Aorta (tissue), 5 donors: Measurements from ENCODE around the gene FGF16. TPM values are rescaled to one million over a fixed set of nuclear protein-coding genes. Genes with fewer than 3 reads are reported as not detected.
"Not testable (repeated sequence)": the region's sequence is repeated elsewhere in the genome, so short reads cannot be mapped to it uniquely, and the experiment has no call there.

ENCODE experiments used
- ATAC-seq: fragments of 200-7000 bp; cut with Tn5 transposase; one replicate; pipeline ENCODE4 v1.9.1; 2022; ENCODE audit warnings: moderate library complexity; ENCODE audit not compliant: low FRiP score
- DNase-seq, 2 donors: peaks; one replicate each; pipeline ENCODE4 v3.0.0-alpha.2; 2020
- H3K27ac ChIP-seq, 2 donors: one replicate each; pipeline ENCODE4 v1.5.1; 2013; ENCODE audit warnings: low read length in 2 of 2, mild to moderate bottlenecking in 2 of 2, moderate library complexity in 2 of 2, control low read depth in 1 of 2, inconsistent platforms in 1 of 2, low read depth in 1 of 2
- H3K27me3 ChIP-seq, 2 donors: one replicate each; pipeline ENCODE4 v1.6.1; 2013; ENCODE audit warnings: control low read depth in 1 of 2, low read length in 1 of 2, mild to moderate bottlenecking in 1 of 2, moderate library complexity in 1 of 2; ENCODE audit not compliant: insufficient read depth in 2 of 2, control insufficient read depth in 1 of 2
- H3K36me3 ChIP-seq, 2 donors: one replicate each; pipeline ENCODE4 v1.6.1; 2013; ENCODE audit warnings: control low read depth in 1 of 2, low read length in 1 of 2, mild to moderate bottlenecking in 1 of 2; ENCODE audit not compliant: insufficient read depth in 2 of 2, control insufficient read depth in 1 of 2
- H3K4me1 ChIP-seq, 2 donors: one replicate each; pipeline ENCODE4 v1.6.1; 2013; ENCODE audit warnings: low read length in 2 of 2, control low read depth in 1 of 2, mild to moderate bottlenecking in 1 of 2, moderate library complexity in 1 of 2; ENCODE audit not compliant: insufficient read depth in 2 of 2, control insufficient read depth in 1 of 2
- H3K4me3 ChIP-seq, 2 donors: one replicate each; pipeline ENCODE4 v1.5.1; 2013; ENCODE audit warnings: low read length in 2 of 2, control low read depth in 1 of 2, mild to moderate bottlenecking in 1 of 2
- H3K9me3 ChIP-seq: one replicate; pipeline ENCODE4 v1.6.1; 2013; ENCODE audit warnings: mild to moderate bottlenecking, low read length; ENCODE audit not compliant: control insufficient read depth
- WGBS, 2 donors: extraction: QIAGEN DNeasy Blood & Tissue Kit; methylation state at CpG; one replicate each; pipeline ENCODE4 v1.1.7; 2013; 5-methylcytosine and 5-hydroxymethylcytosine counted together
- intact Hi-C, 2 donors: fragments of 100-400 bp; cut with DNase I; formaldehyde crosslinking; loops; one replicate each; pipeline versions ENCODE4 v1.14.2 to v1.15.0; 2022
- long read RNA-seq, 2 donors: library from polyadenylated mRNA; unstranded; transcript quantifications; one replicate each; pipeline ENCODE4 v2.0.0, GENCODE V29; 2020 to 2021
- polyA plus RNA-seq, 2 donors: library from polyadenylated mRNA; stranded (reverse); fragments of 200-250 nt; gene quantifications; one replicate each; pipeline ENCODE4 v1.2.3, GENCODE V29; 2013
- total RNA-seq, 2 donors: library from RNA; stranded (reverse); fragmentation: NEBNext Ultra II Directional; extraction: Animal tissue kit (Norgen Biotek cat#: 25700); gene quantifications; one replicate each; pipeline ENCODE4 v1.2.1, GENCODE V29; 2021
- donor health status: healthy with polysubstance abuse.
- donor health status: Bipolar disorder and iron deficiency.
- donor health status: DM: no; HTN: no; CAD: no.
- donor health status: DM: no; HTN: no; CAD: no.
- donor health status: DM: yes; HTN: yes; CAD: no.

FGF16 gene
- total RNA-seq = 1 to 10 TPM in 1 of 2 donors, not detected in 1; 4.6 TPM
- polyA plus RNA-seq = not detected
- long read RNA-seq, donor 1, partial matches to known transcripts = 0 of 2 reads
- long read RNA-seq, donor 1, other reads (novel, unspliced or antisense) = 1 of 2 reads
- long read RNA-seq, donor 2, partial matches to known transcripts = 0 of 2 reads
- long read RNA-seq, donor 2, other reads (novel, unspliced or antisense) = 1 of 2 reads

DNA sequence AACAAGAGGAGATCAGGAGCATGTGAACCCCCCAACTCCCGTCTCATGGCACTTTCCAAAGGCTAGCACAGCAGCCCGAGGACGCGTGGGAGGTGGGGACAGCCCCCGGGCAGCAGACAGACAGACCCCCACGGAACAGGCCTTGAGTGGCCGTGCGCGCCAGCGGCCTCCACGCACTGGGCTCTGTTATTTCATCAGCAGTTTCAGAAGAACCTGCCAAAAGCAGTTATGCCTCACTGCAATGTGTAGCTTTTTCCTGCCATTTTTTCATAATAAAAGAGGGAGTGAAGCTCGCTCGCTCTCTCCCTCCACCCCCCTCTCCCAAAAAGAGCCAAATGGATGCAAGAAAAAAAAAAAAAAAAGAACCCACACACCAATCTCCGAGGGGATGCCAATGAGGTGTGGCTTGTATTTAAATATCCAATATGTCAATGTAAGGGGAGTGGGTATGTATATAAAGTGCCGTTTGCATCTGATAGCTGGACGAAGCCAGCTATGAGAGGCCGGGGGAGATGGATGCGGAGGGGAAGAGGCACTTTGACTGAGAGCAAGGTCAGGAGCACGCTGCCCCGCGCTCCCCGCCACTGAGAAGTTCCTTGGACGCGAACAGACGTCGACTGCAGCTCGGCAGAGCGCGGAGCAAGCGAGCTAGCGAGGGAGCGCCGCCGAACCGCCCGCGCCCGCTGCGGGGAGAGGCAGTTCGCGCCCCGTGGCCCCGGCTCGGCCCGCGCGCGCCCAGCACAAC is at the start of gene FGF16:
FGF16 (plus strand) TSS at position 482 of the 745 bp plus-strand sequence. CDS start 286 bp downstream, outside the sequence.
- H3K27me3 ChIP-seq = no peaks in the 10 kb centered on the region
- H3K9me3 ChIP-seq = no peaks in the 10 kb centered on the region
- H3K4me1 ChIP-seq = no peaks in the 10 kb centered on the region
- 2 to 28% methylated on average over 46 to 48 of the region's 48 CpGs for WGBS, 2 donors
- peak within 1 kb of the TSS; percentile 2 to 13 for H3K4me3 ChIP-seq
- intact Hi-C loops = no loop called here
- no peaks in the 10 kb centered on the region for H3K36me3 ChIP-seq
- H3K27ac ChIP-seq = no peak within 1 kb of the TSS
- DNase-seq = peak; percentile 51 to 72
- no peak for ATAC-seq

DNA sequence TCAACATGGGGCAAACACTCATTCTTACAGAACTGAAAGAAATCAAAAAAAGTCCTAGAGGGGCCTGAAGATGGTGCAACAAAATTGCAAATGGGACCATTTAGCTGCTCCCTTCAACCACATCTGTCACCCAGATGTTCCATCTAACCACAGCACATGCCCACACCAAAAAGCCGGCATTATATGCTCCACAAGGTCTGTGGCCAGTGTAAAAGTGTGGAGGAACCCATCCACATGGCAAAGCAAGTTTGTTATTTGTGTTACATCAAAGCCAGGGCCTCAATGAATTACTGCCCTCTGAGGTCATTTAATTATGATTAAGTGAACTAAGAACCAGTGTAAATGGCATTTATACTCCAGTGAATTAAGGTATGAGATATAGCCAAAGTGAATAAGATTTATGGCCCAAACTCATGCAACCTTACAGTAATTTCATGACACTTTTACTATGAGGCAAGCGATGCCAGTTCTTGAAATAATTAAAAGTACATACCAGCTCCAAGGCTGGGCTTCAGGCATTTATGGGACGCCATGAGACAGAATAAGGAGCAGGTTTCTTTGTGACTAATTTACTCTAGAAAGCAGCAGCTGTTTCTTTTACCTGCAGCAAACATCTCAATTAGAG is 48.7 kb upstream of the FGF16 start:
- Histone ChIP-seq H3K4me3 (no peak overlapping the region), H3K27me3 (no peaks in the 10 kb centered on the region), H3K27ac (no peak overlapping the region), H3K9me3 (no peaks in the 10 kb centered on the region), H3K36me3 (no peaks in the 10 kb centered on the region), H3K4me1 (no peaks in the 10 kb centered on the region)
- DNase-seq = no peak
- intact Hi-C loops = no loop called here
- no peak for ATAC-seq
- WGBS, 2 donors = 52 to 91% methylated on average over 3 of the region's 3 CpGs

DNA sequence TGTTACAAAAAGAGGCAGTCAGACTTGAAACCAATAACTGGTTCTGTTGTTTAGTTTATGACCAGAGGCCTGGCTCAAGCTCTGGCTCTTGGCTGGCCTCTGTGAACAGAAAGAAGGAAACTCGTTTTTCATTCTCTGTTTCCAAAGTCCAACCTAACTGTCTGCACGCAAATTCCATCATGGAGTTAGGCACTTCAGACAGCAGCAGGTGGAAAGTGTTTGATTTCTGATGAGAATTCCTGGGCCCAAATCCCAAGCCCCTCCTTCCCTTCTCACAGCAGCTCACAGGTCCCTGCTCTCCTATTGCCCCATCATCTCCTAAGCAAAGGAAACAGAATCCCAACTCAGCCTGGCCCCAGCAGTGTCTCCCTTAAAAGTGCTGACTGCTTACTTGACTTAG is 42.8 kb upstream of the FGF16 start:
- DNase-seq = no peak
- peak overlapping the region in 1 of 2 donors; percentile 18 for H3K27ac ChIP-seq
- ATAC-seq = no peak
- 7 to 8% methylated on average over 2 of the region's 2 CpGs for WGBS, 2 donors
- intact Hi-C loops = no loop called here
- no peaks in the 10 kb centered on the region for H3K9me3 ChIP-seq
- no peak overlapping the region for H3K4me3 ChIP-seq
- no peaks in the 10 kb centered on the region for H3K4me1 ChIP-seq
- H3K27me3 ChIP-seq = no peaks in the 10 kb centered on the region
- H3K36me3 ChIP-seq = no peaks in the 10 kb centered on the region

DNA sequence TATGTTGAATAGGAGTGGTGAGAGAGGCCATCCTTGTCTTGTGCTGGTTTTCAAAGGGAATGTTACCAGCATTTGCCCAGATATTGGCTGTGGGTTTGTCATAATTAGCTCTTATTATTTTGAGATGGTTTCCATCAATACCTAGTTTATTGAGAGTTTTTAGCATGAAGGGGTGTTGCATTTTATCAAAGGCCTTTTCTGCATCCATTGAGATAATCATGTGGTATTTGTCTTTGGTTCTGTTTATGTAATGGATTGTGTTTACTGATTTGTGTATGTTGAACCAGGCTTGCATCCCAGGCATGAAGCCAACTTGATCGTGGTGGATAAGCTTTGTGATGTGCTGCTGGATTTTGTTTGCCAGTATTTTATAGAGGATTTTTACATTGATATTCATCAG is 39.4 kb upstream of the FGF16 start:
- H3K4me1 ChIP-seq, DNase-seq, H3K4me3 ChIP-seq, intact Hi-C loops, H3K36me3 ChIP-seq, H3K27me3 ChIP-seq, H3K27ac ChIP-seq, H3K9me3 ChIP-seq, ATAC-seq: not testable (repeated sequence)
- 56 to 65% methylated on average over 1 of the region's 1 CpG for WGBS, 2 donors

DNA sequence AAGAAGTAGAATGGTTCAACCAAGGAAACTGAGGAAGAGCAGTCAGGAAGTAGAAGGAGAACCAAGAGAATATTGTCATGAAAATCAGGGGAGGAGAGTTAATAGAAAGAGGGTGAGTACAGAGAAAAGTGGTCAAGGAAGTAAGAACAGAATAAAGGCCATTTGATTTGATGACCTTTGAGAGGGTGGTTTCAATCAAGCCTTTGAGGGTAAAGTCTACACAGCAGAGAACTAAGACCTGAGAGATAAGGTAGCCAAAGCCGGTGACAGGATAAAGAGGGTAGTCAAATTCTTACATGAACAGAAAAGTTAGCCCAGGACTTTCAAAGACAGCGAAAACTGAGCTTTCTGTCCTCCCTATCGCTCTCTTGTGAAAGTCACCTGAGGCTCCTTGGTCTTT is 34.6 kb upstream of the FGF16 start:
- Histone ChIP-seq H3K36me3 (no peaks in the 10 kb centered on the region), H3K27ac (no peak overlapping the region), H3K4me3 (no peak overlapping the region), H3K9me3 (no peaks in the 10 kb centered on the region), H3K27me3 (no peaks in the 10 kb centered on the region), H3K4me1 (no peaks in the 10 kb centered on the region)
- 80 to 97% methylated on average over 3 of the region's 3 CpGs for WGBS, 2 donors
- ATAC-seq = no peak
- intact Hi-C loops = no loop called here
- DNase-seq = no peak

DNA sequence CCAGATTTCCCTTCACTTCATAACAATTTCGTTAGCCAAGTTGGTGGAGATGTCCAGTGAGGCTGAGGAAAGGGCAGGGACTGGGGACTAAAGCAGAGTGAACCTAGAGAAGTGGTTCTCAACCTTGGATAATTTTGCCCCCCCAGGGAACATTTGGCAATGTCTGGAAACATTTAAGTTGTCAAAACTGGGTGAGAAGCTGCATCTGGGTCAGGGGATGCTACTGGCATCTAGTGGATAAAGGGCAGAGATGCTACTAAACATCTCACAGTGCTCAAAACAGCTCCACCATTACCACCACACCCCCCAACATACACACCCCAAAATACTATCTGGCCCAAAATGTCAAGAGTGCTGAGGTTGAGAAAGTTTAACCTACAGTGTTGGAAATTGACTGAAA is 32.0 kb upstream of the FGF16 start:
- 6% methylated on average over 1 of the region's 1 CpG for WGBS, 2 donors
- no peak for DNase-seq
- H3K9me3 ChIP-seq = no peaks in the 10 kb centered on the region
- H3K27ac ChIP-seq = peak overlapping the region; percentile 12 to 57
- H3K36me3 ChIP-seq = no peaks in the 10 kb centered on the region
- intact Hi-C loops = no loop called here
- H3K4me3 ChIP-seq = no peak overlapping the region
- ATAC-seq = no peak
- no peaks in the 10 kb centered on the region for H3K27me3 ChIP-seq
- H3K4me1 ChIP-seq = no peaks in the 10 kb centered on the region

DNA sequence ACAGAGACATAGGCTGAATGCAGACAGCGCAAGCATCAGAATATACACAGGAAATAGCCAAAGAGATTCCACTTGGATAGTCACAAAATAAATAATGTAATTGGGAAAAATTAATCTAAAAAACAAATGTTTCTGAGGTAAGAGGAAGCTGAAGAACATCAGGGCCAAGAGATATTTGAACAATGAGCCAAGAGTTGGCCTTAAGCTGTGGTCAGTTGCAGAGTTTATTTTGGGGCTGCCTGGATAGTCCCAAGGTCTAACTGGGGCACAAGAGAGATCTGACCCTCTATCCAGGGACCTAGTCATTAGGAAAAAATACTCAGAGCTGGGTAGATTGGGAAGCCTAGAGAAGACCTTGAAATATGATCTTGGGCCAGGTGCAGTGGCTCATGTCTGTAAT is 31.3 kb upstream of the FGF16 start:
- no peaks in the 10 kb centered on the region for H3K4me1 ChIP-seq
- intact Hi-C loops = no loop called here
- H3K27ac ChIP-seq = peak overlapping the region in 1 of 2 donors; percentile 36
- ATAC-seq (no peak), DNase-seq (no peak)
- H3K27me3 ChIP-seq = no peaks in the 10 kb centered on the region
- no peak overlapping the region for H3K4me3 ChIP-seq
- H3K9me3 ChIP-seq = no peaks in the 10 kb centered on the region
- H3K36me3 ChIP-seq = no peaks in the 10 kb centered on the region
- 69 to 83% methylated on average over 1 of the region's 1 CpG for WGBS, 2 donors

DNA sequence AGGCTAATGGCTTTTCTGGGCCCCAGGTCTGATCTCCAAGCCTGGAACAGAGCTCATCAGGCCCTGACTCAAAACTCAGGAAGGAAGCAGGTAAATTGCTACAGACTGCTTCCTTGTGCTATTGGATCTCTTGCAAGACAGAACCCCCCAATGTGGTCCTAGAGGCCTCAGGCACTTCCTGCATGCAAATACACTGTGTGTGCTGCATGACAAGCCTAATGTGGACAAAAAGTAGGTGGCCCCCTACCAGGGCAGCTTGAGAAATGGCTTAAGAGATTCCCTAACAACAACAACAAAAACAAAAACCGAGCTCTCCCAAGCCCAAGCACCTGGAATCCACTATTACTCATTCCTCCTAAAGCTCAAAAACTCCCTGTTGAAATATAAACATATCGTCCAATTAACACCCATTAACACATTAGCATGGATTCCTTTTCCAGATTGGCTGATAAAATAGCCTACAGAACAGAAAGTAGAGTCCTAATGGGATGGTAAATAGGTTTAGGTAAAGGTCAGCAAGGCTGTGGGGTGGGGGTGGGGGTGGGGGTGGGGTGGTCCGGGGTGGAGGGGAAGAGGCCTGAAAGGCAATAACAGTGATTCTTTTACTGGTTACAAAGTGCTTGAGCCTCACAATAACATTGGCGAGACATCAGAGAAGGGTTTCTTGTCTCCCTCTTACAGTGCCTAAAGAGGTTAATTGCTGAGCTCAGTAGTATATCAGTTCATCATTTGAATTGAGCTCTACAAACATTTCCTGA is 24.1 kb upstream of the FGF16 start:
- ATAC-seq (no peak), DNase-seq (no peak)
- H3K4me1 ChIP-seq = peaks cover 0 to 2% of the 10 kb centered on the region in 2 donors
- intact Hi-C loops = no loop called here
- H3K27ac ChIP-seq = no peak overlapping the region
- 46 to 69% methylated on average over 4 of the region's 4 CpGs for WGBS, 2 donors
- H3K4me3 ChIP-seq = no peak overlapping the region
- H3K27me3 ChIP-seq = no peaks in the 10 kb centered on the region
- H3K36me3 ChIP-seq = no peaks in the 10 kb centered on the region
- H3K9me3 ChIP-seq = no peaks in the 10 kb centered on the region
